RWPE1 (cell line): ENCODE measurements around the gene BRME1.
A peak's percentile ranks its signal among the peaks of the same experiment; 100 is the strongest.

Source experiments
- CTCF ChIA-PET: fragments of 350-600 bp; sonication (Branson Sonifier 250); formaldehyde crosslinking; extraction: SDS; loops from one replicate; lab custom pipeline; 2021; lab: Yijun Ruan, JAX
- POLR2A ChIA-PET: fragments of 400-600 bp; formaldehyde crosslinking; extraction: SDS; loops from one replicate; lab custom pipeline; 2020; ENCODE audit warnings: antibody characterized with exemption; ENCODE audit not compliant: low non-redundant PET; lab: Yijun Ruan, JAX
- DNase-seq: peaks from one replicate; pipeline ENCODE4 v3.0.0; 2012; ENCODE audit warnings: low spot score
- H3K27ac ChIP-seq: fragments of 450-650 bp; 2 replicates; pipeline ENCODE4 v1.5.1; 2017
- TF ChIP-seq, protein P1 (sequence below): fragments of 450-650 bp; conservative IDR thresholded peaks from 2 replicates; pipeline ENCODE4 v1.5.1; 2017; ENCODE audit warnings: low read depth, mild to moderate bottlenecking

BRME1 gene

GRCh38 chr19:13951043-13951442, 45.1 kb upstream of the BRME1 start:
- ChIA-PET POLR2A (no interaction called here), CTCF (no interaction called here)
- TF ChIP-seq, protein P1, sequence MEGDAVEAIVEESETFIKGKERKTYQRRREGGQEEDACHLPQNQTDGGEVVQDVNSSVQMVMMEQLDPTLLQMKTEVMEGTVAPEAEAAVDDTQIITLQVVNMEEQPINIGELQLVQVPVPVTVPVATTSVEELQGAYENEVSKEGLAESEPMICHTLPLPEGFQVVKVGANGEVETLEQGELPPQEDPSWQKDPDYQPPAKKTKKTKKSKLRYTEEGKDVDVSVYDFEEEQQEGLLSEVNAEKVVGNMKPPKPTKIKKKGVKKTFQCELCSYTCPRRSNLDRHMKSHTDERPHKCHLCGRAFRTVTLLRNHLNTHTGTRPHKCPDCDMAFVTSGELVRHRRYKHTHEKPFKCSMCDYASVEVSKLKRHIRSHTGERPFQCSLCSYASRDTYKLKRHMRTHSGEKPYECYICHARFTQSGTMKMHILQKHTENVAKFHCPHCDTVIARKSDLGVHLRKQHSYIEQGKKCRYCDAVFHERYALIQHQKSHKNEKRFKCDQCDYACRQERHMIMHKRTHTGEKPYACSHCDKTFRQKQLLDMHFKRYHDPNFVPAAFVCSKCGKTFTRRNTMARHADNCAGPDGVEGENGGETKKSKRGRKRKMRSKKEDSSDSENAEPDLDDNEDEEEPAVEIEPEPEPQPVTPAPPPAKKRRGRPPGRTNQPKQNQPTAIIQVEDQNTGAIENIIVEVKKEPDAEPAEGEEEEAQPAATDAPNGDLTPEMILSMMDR = no peak
- DNase-seq = no peak
- 0 out of 2 replicates have a peak overlapping the region, but pooled peaks have one; percentile 88 for H3K27ac ChIP-seq

DNA sequence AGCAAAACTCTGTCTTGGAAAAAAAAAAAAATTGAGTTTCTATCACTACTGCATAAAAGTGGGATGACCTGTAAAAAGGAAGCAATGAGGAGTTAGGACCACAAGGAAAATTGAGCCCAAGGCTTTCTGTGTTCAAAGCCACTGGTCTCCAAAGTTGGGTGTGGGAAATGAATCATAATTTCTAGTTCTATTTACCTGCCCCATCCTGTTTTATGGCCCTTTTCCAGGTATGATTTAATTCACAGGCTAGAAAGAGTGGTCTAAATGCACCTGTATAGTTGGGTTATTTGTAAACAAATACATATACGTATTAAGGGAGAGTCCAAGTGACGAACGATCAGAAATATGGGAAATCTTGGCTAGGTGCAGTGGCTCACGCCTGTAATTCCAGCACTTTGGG, 40.5 kb upstream of the BRME1 start:
- ChIA-PET CTCF (interaction anchor here (0.6 kb wide), 3 partner anchors 32 to 1534 kb away, joined by 3 to 5 read pairs (median 3); no protein-coding TSS in a partner anchor), POLR2A (no interaction called here)
- TF ChIP-seq, protein P1 = no peak
- H3K27ac ChIP-seq = peak overlapping the region; percentile 58
- peak; percentile 75 for DNase-seq

DNA sequence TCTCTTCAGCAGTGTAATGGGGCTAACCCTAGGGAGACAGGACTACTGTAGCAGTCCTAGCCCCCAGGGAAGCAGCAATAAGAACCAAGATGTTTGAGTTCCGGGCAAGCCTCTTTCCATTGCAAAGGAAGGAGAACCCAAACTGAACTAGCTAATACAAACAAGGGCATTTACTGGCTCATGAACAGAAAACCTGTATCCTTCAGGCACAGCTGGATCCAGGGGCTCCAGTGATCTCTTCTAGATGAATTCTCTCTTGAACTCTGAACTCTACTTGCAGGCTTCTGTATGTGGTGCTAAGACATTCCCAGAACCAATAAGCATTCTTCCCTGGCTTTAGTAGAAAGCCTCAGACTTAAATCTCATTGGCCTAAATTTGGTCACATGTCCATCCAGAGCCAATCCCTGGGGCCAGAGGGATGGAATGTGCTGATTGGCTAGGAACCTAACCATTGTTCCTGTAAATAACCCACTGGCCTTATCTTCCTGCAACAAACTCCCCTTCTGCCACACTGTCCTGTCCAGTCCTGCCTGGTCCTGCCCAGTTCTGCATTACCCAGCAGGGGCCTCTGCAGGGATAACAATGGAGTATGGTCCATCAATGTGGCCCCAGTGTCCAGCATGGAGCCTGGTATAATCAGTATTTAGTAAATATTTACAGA, 36.2 kb upstream of the BRME1 start:
- H3K27ac ChIP-seq = no peak overlapping the region
- CTCF ChIA-PET = interaction anchor here (0.6 kb wide), 1 partner anchor 130 kb away, joined by 6 read pairs; no protein-coding TSS in a partner anchor
- POLR2A ChIA-PET = no interaction called here
- TF ChIP-seq, protein P1 = no peak
- DNase-seq = no peak

DNA sequence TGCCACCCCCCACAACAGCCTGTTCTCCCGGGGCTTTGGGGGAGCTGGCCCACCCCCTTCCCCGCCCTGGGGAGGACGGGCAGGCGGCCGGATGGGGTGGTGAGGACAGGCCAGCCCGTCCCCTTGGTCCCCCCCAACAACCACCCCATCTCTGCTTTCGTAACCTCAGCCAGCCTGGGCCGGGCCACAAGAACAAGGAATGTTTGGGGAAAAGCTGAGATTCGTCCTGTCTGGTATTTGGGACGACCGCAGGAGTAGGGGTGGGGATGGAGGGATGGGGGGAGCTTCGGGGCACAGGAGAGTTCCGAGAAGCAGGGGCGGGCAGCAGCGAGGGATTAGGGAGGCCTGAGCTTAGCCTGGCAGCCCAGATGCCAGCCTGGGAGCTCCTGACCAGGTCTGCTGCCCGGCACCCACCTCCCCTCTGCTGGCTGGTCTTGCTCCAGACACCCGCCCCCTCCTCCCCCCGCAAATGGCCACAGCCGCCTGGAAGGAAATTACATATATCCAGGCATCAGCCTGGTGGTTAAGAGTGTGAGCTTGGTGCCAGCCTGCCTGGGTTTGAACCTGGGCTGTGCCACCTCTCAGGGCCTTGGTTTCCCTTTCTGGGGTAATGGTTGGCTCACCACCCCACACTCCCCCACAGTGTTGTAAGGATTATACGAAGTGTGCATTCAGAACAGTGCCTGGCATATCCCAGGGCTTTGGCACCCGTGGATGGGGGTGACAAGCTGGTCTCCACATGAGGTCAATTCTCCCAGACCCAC, 32.6 kb upstream of the BRME1 start, which contains the start of gene PODNL1:
Gene PODNL1, minus strand, starts transcription at position 117 of the 764 bp plus-strand sequence. CDS start 236 bp downstream, outside the sequence.
- H3K27ac ChIP-seq = peak within 1 kb of the TSS; percentile 81
- POLR2A ChIA-PET = no interaction called here
- DNase-seq = no peak

DNA sequence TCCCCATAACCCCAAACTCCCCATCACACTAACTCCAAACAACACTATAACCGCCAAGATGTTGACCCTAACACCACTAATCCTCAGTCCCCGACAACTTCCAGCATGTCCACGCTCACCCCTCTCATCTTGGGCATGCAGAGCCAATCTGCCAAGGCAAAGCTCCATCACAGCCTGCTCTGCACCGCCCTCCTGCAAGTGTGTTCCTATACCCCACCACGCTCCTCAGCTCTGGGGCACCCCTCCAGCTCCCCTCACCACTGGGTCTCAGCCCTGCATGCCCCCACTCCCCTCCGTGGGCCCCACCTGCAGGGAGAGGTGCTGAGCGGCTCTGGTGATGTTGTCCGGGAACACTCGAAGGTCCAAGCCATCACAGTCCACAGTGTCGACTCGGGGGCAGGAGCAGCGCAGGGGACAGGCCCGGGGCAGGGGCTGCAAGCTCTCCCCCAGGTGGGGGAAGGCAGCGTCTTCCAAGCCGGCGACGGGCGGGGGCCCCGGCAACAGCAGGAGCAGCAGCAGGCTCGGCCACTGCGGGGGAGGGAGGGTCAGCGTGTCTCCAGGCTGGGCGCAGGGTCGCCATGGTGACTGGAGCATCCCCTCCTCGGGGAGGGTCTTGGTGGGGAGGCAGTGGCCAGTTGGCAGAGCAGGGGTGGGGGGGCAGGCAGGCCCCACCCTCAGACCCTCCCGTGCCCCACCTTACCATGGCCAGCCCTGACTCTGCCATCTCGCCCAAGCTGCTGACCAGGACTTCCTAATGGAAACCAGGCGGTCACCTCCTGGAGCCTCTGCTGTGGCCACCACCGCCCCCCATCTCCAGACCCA, 31.8 kb upstream of the BRME1 start:
- CTCF ChIA-PET = interaction anchor here (0.6 to 0.8 kb wide), 2 partner anchors 24 to 53 kb away, joined by 4 to 5 read pairs; no protein-coding TSS in a partner anchor
- DNase-seq = no peak

More for the DNA sequence above, 32.6 kb upstream of the BRME1 start, which contains the start of gene PODNL1:
- CTCF ChIA-PET = interaction anchor here (0.7 kb wide), 1 partner anchor 24 kb away, joined by 5 read pairs; no protein-coding TSS in a partner anchor
- TF ChIP-seq, protein P1 = no peak

More for the DNA sequence above, 31.8 kb upstream of the BRME1 start:
- POLR2A ChIA-PET = no interaction called here
- peak overlapping the region; percentile 81 for H3K27ac ChIP-seq
- TF ChIP-seq, protein P1 = no peak
